Measurements from ENCODE around the gene UPB1.

UPB1 gene

DNA sequence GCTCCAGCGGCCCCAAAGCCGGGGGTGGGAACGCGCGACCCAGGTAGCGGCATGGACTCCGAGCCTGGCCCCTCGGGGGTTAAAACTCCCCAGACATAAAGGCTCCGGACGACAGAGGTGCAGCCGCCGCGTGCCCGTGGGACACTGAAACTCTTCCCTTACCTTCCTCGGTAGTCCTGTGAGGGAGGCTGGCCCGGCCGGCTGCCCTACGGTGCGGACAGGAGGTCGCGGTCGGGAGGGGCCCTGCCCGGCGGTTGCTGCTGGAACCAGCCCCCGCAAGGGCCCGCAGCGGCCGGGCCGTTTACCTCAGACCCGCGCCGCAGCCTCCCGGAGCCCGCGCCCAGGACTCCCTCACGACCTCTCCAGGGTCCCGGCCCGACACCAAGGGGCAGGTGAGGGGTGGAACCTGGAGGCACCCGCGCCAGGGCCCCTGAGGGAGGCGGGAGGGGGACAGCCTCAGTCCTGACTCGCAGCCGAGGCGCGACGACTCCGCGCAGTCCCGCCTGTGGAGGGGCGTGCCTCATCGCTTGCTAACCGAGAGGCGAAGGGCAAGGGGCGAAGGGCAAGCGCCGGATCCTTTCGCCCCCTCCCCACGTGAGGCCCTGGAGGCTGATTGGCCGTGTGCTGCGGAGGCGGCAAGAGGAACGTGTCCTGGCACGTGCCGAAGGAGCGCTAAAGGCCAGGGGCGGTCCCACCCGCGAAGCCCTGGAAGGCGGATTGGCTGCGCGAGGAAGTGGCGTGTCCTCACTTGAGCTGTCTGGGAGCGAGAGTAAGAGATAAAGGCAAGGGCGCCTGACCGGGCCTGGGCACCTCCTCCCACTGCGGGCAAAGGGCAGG, at the start of gene UPB1:
UPB1 (plus strand) TSS at position 805 of the 837 bp plus-strand sequence. CDS start 72 bp downstream, outside the sequence.
- no peak for DNase-seq (ENCODE audit: low spot score)

- DNase-seq (ENCODE audit: low spot score): no peak
Measured at GRCh38 chr22:24445481-24446259, 49.5 kb upstream of the UPB1 start.

DNA sequence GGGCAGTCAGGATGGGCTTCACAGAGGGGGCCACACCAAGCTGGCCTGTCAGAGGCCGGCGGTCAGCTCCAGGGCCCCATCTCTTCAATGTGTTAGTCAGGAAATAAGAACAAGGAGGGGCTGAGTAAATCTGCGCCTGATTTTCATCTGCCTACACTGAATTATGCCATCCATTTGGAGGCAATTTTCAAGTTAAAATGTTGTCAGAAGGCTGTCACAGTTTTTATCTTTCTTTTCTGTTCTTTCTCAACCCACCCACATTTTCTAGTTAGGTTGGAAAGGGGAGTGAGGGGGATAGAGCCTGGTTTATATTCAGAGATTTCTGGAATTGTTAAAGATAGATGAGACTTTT, 48.9 kb upstream of the UPB1 start:
- no peak for DNase-seq (ENCODE audit: low spot score)

DNA sequence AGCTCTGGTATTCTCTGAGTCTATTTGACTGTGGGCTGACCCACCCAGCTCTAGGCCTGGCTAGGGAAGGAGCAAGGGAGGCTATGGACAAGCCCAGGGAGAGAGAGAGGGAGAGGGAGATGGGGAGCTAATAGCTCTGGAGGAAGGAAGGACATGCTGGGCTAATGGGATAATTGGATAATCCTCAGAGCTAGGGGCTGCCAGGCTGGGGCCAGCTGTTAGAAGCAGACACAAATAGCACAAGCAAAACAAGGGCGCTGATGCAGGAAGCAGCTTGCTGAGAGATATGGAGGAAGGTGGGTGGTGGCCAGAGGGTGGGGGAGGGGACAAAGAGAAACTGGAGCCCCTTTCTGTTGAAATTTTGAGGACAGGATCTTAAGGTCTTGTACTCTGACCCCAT, 44.5 kb upstream of the UPB1 start:
- no peak for DNase-seq (ENCODE audit: low spot score)

- no peak for DNase-seq (ENCODE audit: low spot score)
Measured at GRCh38 chr22:24451162-24451561, 44.0 kb upstream of the UPB1 start.

GRCh38 chr22:24453853-24454252, 41.3 kb upstream of the UPB1 start:
- DNase-seq (ENCODE audit: low spot score): no peak

DNA sequence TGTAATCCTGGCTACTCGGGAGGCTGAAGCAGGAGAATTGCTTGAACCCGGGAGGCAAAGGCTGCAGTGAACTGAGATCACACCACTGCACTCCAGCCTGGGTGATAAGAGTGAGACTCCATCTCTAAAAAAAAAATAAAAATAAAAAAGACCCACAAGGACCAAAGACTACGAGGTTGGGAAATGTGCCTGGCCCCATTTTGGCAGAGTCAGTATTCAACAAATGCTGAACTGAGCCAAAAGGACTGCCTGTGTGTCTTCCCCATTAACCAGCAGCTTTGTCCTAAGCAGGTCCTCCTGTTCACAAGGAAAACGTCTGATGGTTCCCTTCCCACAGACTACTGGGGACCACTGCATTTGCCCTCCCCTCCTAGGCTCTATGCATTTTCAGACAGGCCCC, 40.1 kb upstream of the UPB1 start:
- no peak for DNase-seq (ENCODE audit: low spot score)

GRCh38 chr22:24455751-24456426, 39.2 kb upstream of the UPB1 start:
- DNase-seq (ENCODE audit: low spot score): no peak

GRCh38 chr22:24457894-24458420, 37.2 kb upstream of the UPB1 start:
- no peak for DNase-seq (ENCODE audit: low spot score)

DNA sequence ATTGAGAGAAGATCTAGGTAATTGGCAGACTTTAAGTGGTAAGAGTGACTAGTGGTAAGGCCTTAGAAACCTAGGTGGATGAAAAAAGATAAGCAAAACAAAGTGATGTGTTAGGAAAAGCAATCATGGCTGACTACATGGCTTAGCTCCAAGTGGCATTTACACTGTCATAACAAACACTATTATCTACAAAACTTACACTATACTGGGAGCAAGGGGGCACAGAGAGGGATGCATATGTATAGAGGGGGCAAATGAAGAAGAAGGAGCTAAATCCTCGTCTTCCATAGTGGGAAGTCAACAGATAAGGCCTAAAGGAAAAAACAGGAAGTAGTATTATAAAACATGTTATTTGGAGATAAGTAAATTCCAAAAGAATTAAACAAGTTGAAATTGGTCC, 35.2 kb upstream of the UPB1 start:
- no peak for DNase-seq (ENCODE audit: low spot score)

DNA sequence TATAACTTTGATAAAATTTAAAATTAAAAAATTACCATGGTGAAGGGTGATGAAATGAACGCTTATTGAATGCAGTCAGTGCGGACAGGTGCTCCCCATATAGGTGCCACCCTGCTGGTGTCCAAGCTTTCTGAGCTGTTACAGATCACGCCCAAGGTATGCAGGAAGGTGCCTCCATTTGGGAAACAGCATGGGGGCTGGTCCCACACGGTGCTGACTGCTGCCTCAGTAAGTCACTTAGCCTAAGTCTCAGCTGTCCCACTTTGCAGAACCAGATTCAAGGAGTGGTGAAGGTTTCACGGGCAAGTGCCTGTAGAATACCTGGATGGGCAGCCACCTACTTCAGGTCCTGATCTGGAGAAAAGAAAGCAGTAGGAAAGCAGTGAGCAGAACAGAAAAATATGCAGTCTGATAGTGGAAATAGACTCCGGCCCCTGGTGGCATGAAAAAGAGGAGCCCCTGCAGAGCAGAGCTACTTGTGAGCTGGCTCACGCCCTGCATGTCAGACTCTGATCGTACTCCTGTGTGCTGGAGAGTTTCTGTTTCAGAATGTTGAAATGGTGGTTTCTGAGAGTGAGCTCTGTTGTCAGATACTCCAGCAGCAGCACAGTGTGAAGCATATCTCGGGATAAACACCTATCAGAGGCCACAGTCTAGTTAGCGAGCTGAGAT, 34.6 kb upstream of the UPB1 start:
- DNase-seq (ENCODE audit: low spot score): no peak

- peak; percentile 23 for DNase-seq (ENCODE audit: low spot score)
Measured at GRCh38 chr22:24463071-24463760, 31.9 kb upstream of the UPB1 start.

DNA sequence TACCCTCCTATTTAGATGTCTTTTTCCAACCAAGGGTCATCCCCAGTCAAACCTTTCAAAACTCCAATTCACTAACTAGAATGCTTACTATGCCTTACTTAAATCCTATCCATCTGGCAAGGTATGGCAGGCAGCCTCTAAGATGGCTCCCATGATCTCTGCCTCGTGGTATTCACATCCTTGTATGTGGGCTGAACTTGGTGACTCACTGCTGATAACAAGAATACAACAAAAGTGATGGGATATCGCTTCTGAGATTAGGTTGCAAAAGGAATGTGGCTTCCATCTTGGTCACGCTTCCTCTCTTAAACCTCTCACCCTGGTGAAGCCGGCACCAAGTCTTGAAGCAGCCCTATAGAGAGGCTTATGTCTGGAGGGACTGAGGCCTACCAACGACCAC, 29.6 kb upstream of the UPB1 start:
- DNase-seq (ENCODE audit: low spot score): no peak

DNA sequence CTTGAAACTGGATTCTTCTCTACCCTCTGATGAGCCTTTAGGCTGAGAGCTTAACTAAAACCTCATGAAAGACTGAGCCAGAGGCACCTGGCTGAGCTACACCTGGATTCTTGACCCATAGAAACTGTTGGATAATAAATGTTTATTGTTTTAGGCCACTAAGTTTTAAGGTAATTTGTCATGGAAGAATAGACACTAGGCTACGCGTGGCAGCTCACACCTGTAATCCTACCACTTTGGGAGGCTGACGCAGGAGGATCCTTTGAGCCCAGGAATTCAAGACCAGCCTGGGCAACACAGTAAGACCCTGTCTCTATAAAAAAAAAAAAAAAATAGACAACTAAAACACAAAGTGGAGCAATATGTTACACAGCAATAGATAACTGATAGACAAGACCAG, 29.2 kb upstream of the UPB1 start:
- DNase-seq (ENCODE audit: low spot score): no peak

DNA sequence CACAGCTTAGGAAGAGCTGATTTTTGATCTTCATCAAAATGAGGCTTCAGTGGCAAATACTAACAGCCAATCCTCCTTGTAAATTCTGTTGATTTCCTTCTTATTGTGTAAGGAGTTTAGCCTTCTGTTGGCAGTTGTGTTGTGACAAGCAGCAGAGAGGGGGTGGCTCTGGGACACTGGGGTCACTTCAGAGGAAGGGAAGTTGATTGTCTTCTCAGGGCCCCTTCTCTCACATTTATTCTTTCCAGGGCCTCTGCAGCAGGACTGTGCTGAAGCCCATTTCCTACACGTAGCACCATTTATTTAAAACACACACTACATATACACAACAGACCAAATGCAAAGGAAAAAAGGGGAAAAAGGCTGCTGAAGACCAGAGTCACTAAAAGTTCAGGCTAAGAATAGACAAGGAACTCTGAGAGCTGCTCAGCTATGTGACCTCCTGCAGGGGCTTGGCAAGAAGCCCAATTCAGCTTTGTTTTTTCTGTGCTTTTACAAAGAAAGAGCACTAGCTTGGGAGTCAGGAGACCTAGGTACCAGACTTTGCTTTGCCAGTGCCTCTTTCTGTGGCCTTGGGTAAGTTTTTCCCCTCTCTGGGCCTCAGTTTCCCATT, 28.3 kb upstream of the UPB1 start:
- peak; percentile 52 for DNase-seq (ENCODE audit: low spot score)

- DNase-seq (ENCODE audit: low spot score): no peak
Measured at GRCh38 chr22:24467340-24467739, 27.8 kb upstream of the UPB1 start.

GRCh38 chr22:24471570-24471969, 23.6 kb upstream of the UPB1 start:
- no peak for DNase-seq (ENCODE audit: low spot score)

GRCh38 chr22:24473284-24473683, 21.8 kb upstream of the UPB1 start:
- DNase-seq (ENCODE audit: low spot score): peak; percentile 28

DNA sequence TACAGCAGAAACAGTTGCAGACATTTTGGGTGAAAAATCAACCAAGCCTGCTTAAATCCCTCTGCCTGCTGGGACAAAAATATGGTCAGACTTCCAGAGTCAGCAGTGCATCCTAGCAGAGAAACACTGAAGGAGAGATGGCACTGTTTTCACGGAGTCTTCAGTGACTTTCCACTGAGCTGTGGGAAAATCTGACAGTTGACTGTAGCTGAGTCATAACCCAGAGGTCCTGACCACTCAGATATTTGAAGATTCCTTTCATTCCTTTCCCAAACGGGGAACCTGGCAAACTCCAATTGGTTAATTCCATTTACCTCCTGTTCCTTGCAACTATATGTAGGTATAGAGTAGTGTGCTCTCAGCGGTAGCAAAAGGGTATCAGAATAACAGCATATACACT, 20.9 kb upstream of the UPB1 start:
- no peak for DNase-seq (ENCODE audit: low spot score)

GRCh38 chr22:24474649-24475255, 20.4 kb upstream of the UPB1 start:
- DNase-seq (ENCODE audit: low spot score): no peak

- no peak for DNase-seq (ENCODE audit: low spot score)
Measured at GRCh38 chr22:24481641-24482040, 13.5 kb upstream of the UPB1 start.

Measured in NAMALWA (cell line).